Subcutaneous adipose tissue (tissue), 4 donors: ENCODE data around the gene GGCX. TPM values are rescaled to one million over a fixed set of nuclear protein-coding genes. Genes with fewer than 3 reads are reported as not detected.

Experiments used
- total RNA-seq, 4 donors: library from RNA; depleted of rRNA; stranded (reverse); fragments of >200 nt; gene quantifications; one replicate each; pipeline ENCODE4 v1.1.0, GENCODE V29; 2016
- TF ChIP-seq, protein P1 (sequence below): fragments of 450-650 bp; IDR thresholded peaks from one replicate; pipeline ENCODE4 v1.5.1; 2016; ENCODE audit warnings: low read depth, mild to moderate bottlenecking, control low read depth, antibody characterized with exemption, moderate library complexity

The GGCX gene
- total RNA-seq, 4 donors from 2014 or later = 26.5 to 53.3 (median 30.8) TPM

DNA sequence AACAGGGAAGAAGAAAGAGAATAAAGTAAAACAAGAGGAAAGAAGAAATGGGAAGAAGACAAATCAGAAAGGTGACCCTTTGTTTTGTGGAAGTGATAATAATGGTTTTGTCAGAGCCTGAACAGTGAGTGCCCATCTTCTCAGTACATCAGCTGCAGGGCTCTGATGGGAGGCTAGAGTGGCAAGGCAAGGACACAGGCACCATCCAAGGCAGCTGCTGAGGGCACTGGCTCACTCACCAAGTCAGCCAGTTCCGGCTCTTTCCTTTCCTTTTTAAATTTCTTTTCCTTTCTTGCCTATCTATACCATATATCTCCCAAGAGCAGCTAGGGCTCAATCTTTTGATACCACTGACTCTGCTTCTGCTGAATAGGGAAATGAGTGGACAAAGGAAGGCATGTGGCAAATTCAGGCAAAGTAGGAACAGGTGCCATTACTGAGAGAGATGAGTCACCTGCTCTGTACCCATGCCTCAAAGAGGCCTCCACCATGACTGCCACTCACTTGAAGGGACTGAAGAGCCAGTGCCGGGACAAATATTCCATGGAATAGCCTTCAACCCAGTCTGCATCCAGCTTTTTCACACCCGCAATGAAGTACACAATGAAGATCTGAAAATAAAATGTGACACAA, 6.2 kb downstream of the GGCX start:
- TF ChIP-seq, protein P1, sequence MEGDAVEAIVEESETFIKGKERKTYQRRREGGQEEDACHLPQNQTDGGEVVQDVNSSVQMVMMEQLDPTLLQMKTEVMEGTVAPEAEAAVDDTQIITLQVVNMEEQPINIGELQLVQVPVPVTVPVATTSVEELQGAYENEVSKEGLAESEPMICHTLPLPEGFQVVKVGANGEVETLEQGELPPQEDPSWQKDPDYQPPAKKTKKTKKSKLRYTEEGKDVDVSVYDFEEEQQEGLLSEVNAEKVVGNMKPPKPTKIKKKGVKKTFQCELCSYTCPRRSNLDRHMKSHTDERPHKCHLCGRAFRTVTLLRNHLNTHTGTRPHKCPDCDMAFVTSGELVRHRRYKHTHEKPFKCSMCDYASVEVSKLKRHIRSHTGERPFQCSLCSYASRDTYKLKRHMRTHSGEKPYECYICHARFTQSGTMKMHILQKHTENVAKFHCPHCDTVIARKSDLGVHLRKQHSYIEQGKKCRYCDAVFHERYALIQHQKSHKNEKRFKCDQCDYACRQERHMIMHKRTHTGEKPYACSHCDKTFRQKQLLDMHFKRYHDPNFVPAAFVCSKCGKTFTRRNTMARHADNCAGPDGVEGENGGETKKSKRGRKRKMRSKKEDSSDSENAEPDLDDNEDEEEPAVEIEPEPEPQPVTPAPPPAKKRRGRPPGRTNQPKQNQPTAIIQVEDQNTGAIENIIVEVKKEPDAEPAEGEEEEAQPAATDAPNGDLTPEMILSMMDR = no peak

DNA sequence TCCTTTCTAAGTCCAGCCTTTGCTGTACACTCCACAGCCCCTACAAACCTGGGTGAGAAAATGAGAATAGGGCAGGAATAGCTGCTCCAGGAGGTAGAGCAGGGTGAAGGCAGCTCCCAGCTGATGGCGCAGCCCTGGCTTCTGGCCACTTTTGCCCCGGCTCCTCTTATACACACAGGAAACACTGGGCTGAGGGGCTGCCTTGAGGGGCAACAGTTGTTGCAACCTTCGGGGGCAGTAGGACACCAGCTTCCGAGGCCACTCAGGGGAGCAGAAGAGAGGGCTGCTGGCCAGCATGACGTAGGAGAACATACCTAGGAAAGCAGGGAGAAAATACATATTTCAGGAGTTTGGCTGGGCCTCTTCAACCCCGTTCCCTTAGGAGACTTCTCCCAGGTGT, 8.1 kb downstream of the GGCX start:
- TF ChIP-seq, protein P1 = no peak

DNA sequence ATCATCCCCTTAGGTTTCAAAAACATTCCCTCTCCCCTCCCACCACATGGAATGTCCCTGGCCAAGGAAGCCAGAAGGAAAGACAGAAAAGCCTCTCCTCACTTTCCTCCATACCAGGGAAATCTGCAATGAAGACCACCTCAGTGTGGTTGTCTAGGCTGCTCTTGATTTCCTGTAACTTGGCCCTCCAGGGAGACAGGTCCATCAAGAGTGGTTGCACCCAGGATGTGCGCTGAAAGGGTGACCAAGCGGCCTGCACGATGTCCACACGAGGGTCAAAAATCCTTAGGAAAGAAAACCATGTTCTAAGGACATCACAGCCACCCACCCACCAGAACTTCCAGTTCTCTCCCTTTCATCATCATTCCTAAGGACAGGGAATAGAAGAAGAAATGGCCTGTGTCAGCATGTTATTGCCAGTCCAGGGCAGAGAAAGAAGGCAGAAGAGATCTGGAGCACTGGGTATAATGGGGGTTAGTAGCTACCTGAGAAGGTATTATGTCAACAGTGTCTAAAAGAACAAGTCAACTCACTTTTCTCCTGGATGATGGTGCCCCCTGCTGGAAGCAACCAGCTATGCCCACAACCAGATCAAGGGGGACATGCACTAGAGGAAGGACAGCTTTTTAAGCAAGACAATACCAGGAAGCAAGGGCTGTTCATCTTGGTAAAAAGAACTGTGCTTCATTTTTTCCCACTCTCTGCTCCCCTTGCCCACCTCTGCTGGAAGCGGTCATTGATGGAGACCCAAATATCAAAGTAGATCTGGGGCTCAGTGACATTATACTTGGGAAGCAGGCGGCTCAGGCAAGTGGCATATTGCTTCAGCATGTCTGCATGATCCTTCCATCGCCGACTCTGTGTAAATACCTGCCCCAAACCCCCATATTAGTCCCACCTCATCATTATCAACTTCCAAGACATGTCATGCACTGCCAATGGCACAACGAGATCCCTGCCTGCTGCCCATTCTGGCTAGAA, 9.3 kb downstream of the GGCX start:
- TF ChIP-seq, protein P1 = no peak

DNA sequence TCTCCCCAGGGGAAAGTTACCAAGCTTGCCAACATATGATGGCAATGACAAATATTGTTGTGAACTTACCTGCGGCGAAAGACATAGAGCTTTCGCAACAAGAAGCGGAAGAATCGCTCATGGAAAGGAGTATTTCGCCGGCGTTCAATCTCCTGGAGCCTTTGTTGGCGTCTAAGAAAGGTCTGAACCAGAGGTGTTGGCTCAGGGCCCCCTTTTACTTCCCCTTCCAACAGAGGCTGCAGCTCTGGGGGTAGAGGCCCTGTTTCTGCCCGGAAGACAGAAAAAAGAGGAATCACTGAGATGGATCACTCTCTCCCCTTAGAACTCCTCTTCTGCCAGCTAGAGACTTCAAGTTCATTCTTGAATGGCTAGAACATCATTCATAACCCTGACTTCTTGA, 10.8 kb downstream of the GGCX start:
- TF ChIP-seq, protein P1 = no peak

DNA sequence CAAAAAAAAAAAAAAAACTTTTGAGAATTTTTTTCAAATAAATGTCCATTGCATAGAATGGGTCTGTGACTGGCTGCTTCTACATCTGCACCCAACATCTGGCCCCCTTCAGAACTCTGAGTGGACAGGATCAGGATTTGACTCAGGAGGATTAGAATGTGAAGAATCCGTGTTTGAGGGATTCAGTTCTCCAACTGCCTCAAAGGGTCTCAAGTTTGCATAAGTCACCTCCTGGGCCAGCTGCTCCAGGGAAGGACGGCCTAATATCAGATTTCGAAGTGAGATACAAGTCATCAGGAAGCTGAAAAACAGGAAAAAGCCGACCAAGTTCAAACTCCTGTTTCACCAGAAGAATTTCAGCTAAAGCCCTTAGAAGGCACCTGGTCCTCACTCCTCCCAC, 11.5 kb downstream of the GGCX start:
- TF ChIP-seq, protein P1 = no peak

DNA sequence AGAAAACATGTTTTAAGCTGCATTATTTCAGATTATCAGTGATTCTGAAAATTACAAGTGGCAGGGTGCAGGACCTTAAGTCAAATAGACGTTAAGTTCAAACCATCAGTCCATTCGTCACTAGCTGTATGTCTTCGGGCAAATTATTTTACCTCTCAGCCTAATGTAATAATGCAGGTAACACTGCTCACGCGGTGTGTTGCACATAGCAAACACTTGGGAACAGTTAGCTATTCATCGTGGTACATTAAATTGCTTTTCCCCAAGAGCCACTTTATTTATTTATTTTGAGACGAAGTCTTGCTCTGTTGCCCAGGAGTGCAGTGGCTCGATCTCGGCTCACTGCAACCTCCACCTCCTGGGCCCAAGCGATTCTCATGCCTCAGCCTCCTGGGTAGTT, 12.2 kb downstream of the GGCX start:
- TF ChIP-seq, protein P1 = no peak

DNA sequence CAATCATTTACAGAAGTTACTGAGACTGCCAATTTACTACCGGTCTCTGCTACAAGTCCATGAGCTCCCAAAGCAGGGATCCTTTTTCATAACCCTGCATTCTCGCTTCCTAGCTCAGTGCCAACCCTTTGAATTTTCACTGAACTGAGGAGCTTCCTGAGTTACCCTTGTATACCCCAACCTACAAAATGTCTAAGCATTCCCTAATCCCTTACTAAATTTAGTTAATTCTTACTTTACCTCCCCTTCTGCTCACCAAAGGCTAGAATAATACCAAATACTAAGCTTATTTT, 12.7 kb downstream of the GGCX start:
- TF ChIP-seq, protein P1 = no peak
